Aorta (tissue), 5 donors: ENCODE results near the gene RPS6KA2. TPM values are rescaled to one million over a fixed set of nuclear protein-coding genes. Genes with fewer than 3 reads are reported as not detected.
A peak's percentile ranks its signal among the peaks of the same experiment; 100 is the strongest.

Experiments used
- ATAC-seq: fragments of 200-7000 bp; cut with Tn5 transposase; one replicate; pipeline ENCODE4 v1.9.1; 2022; ENCODE audit warnings: moderate library complexity; ENCODE audit not compliant: low FRiP score
- DNase-seq, 2 donors: peaks; one replicate each; pipeline ENCODE4 v3.0.0-alpha.2; 2020
- H3K27ac ChIP-seq, 2 donors: one replicate each; pipeline ENCODE4 v1.5.1; 2013; ENCODE audit warnings: low read length in 2 of 2, mild to moderate bottlenecking in 2 of 2, moderate library complexity in 2 of 2, control low read depth in 1 of 2, inconsistent platforms in 1 of 2, low read depth in 1 of 2
- H3K27me3 ChIP-seq, 2 donors: one replicate each; pipeline ENCODE4 v1.6.1; 2013; ENCODE audit warnings: control low read depth in 1 of 2, low read length in 1 of 2, mild to moderate bottlenecking in 1 of 2, moderate library complexity in 1 of 2; ENCODE audit not compliant: insufficient read depth in 2 of 2, control insufficient read depth in 1 of 2
- H3K36me3 ChIP-seq, 2 donors: one replicate each; pipeline ENCODE4 v1.6.1; 2013; ENCODE audit warnings: control low read depth in 1 of 2, low read length in 1 of 2, mild to moderate bottlenecking in 1 of 2; ENCODE audit not compliant: insufficient read depth in 2 of 2, control insufficient read depth in 1 of 2
- H3K4me1 ChIP-seq, 2 donors: one replicate each; pipeline ENCODE4 v1.6.1; 2013; ENCODE audit warnings: low read length in 2 of 2, control low read depth in 1 of 2, mild to moderate bottlenecking in 1 of 2, moderate library complexity in 1 of 2; ENCODE audit not compliant: insufficient read depth in 2 of 2, control insufficient read depth in 1 of 2
- H3K4me3 ChIP-seq, 2 donors: one replicate each; pipeline ENCODE4 v1.5.1; 2013; ENCODE audit warnings: low read length in 2 of 2, control low read depth in 1 of 2, mild to moderate bottlenecking in 1 of 2
- H3K9me3 ChIP-seq: one replicate; pipeline ENCODE4 v1.6.1; 2013; ENCODE audit warnings: mild to moderate bottlenecking, low read length; ENCODE audit not compliant: control insufficient read depth
- WGBS, 2 donors: extraction: QIAGEN DNeasy Blood & Tissue Kit; methylation state at CpG; one replicate each; pipeline ENCODE4 v1.1.7; 2013; 5-methylcytosine and 5-hydroxymethylcytosine counted together
- intact Hi-C, 2 donors: fragments of 100-400 bp; cut with DNase I; formaldehyde crosslinking; loops; one replicate each; pipeline versions ENCODE4 v1.14.2 to v1.15.0; 2022
- polyA plus RNA-seq, 2 donors: library from polyadenylated mRNA; stranded (reverse); fragments of 200-250 nt; gene quantifications; one replicate each; pipeline ENCODE4 v1.2.3, GENCODE V29; 2013
- total RNA-seq, 2 donors: library from RNA; stranded (reverse); fragmentation: NEBNext Ultra II Directional; extraction: Animal tissue kit (Norgen Biotek cat#: 25700); gene quantifications; one replicate each; pipeline ENCODE4 v1.2.1, GENCODE V29; 2021
- donor health status: healthy with polysubstance abuse.
- donor health status: Bipolar disorder and iron deficiency.
- donor health status: DM: no; HTN: no; CAD: no.
- donor health status: DM: no; HTN: no; CAD: no.
- donor health status: DM: yes; HTN: yes; CAD: no.

RPS6KA2 gene
- total and polyA plus RNA-seq, 4 donors, result 24.5 to 52.7 (median 37.3) TPM

GRCh38 chr6:166608774-166609173 lies 18.3 kb downstream of the RPS6KA2 start:
- DNase-seq (no peak), ATAC-seq (no peak)
- 78% methylated on average over 4 of the region's 4 CpGs for WGBS, 2 donors
- no peak overlapping the region for H3K4me3 ChIP-seq
- H3K27me3 ChIP-seq, result no peaks in the 10 kb centered on the region
- no peaks in the 10 kb centered on the region for H3K9me3 ChIP-seq
- H3K36me3 ChIP-seq, result peaks cover 0 to 1% of the 10 kb centered on the region in 2 donors
- no peak overlapping the region for H3K27ac ChIP-seq
- intact Hi-C loops, result no loop called here
- no peaks in the 10 kb centered on the region for H3K4me1 ChIP-seq

- intact Hi-C loops, result no loop called here
- H3K27me3 ChIP-seq, result no peaks in the 10 kb centered on the region
- 91 to 93% methylated on average over 6 of the region's 6 CpGs for WGBS, 2 donors
- ATAC-seq (no peak), DNase-seq (no peak)
- H3K36me3 ChIP-seq, result peaks cover 0 to 1% of the 10 kb centered on the region in 2 donors
- no peak overlapping the region for H3K27ac ChIP-seq
- no peak overlapping the region for H3K4me3 ChIP-seq
- H3K4me1 ChIP-seq, result no peaks in the 10 kb centered on the region
- no peaks in the 10 kb centered on the region for H3K9me3 ChIP-seq
Observed at GRCh38 chr6:166605752-166606151, 21.3 kb downstream of the RPS6KA2 start.

DNA sequence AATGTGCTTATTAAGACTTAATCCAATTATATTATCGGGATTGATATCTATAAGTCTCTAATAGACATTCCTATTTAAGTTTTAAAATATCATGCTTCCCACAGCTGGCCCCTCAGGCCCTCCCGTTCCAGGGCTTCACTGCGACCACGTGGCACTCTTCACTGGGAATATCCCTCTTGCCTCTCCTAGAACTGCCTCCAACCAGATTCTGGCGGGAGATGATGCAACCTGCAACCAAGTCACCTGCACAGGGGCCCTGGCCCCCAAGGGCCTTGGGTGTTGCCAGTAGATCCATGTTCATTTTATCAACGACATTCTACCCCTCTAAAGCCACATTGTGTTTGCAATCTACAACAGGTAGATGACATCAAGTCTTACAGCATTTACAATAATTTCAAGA lies 22.1 kb downstream of the RPS6KA2 start:
- no peaks in the 10 kb centered on the region for H3K4me1 ChIP-seq
- H3K36me3 ChIP-seq, result no peaks in the 10 kb centered on the region
- no peak overlapping the region for H3K4me3 ChIP-seq
- no peaks in the 10 kb centered on the region for H3K9me3 ChIP-seq
- no peak overlapping the region for H3K27ac ChIP-seq
- H3K27me3 ChIP-seq, result no peaks in the 10 kb centered on the region
- DNase-seq, result no peak
- ATAC-seq, result no peak
- intact Hi-C loops, result no loop called here
- WGBS, 2 donors, result 96% methylated on average over 6 of the region's 6 CpGs

- Histone ChIP-seq H3K27me3 (no peaks in the 10 kb centered on the region), H3K4me1 (no peaks in the 10 kb centered on the region), H3K4me3 (no peak overlapping the region), H3K27ac (no peak overlapping the region), H3K36me3 (no peaks in the 10 kb centered on the region), H3K9me3 (no peaks in the 10 kb centered on the region)
- no peak for ATAC-seq
- WGBS, 2 donors, result 96% methylated on average over 9 of the region's 9 CpGs
- intact Hi-C loops, result no loop called here
- no peak for DNase-seq
Observed at GRCh38 chr6:166604328-166604727, 22.7 kb downstream of the RPS6KA2 start.

DNA sequence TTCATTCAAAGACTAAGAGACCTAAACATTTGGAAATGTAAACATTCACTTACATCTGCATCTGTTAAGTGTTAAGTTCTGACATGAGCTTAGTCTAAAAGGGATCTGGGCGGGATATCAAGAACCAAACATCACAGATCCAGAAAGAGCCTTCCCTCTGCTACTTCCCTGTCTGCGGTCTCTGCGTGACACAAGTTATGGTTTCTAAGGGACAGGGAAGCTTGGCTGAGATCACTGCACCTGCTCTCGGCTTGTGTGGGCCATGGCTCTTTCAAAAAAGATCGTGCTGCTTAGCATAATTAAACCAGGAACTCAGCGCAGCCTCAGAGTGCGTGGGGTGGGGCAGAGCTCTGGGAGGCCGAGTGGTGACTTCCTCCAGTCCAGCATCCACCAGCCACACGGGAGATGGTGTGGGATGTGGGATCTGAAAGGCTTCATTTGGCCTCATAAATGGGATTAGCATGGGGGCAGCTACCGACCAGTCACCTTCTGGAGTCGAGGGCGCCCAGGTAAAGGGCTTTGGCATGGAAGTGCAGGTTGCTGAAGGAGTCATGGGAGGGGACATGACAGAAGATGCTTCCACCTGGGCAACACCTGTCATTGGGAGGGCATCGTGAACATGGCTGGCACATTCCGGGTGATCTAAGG lies 23.9 kb downstream of the RPS6KA2 start:
- no peaks in the 10 kb centered on the region for H3K4me1 ChIP-seq
- ATAC-seq, result no peak
- H3K36me3 ChIP-seq, result no peaks in the 10 kb centered on the region
- no peaks in the 10 kb centered on the region for H3K27me3 ChIP-seq
- 94 to 95% methylated on average over 14 of the region's 14 CpGs for WGBS, 2 donors
- no peaks in the 10 kb centered on the region for H3K9me3 ChIP-seq
- H3K4me3 ChIP-seq, result no peak overlapping the region
- intact Hi-C loops, result no loop called here
- no peak overlapping the region for H3K27ac ChIP-seq
- DNase-seq, result no peak

DNA sequence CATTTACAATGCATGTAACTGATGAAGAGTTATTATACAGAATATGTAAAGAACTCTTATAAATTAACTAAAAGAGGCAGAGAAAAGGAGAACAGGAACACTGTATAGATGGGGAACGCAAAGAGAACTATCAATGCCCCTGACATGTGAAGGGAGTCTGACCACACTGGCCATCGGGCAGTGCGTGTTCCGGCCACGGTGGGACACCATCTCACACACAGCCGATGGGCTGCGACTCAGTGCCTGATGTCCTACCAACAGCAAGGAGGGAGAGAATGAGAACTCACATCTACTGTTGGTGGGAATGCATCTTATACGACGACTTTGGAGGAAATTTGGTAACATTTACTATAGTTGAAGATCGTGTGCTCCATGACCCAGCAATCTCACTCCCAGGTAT lies 25.1 kb downstream of the RPS6KA2 start:
- H3K27ac ChIP-seq, result no peak overlapping the region
- intact Hi-C loops, result no loop called here
- no peak for ATAC-seq
- 96% methylated on average over 10 of the region's 10 CpGs for WGBS, 2 donors
- no peaks in the 10 kb centered on the region for H3K27me3 ChIP-seq
- H3K4me1 ChIP-seq, result no peaks in the 10 kb centered on the region
- no peak for DNase-seq
- H3K9me3 ChIP-seq, result no peaks in the 10 kb centered on the region
- H3K36me3 ChIP-seq, result no peaks in the 10 kb centered on the region
- H3K4me3 ChIP-seq, result no peak overlapping the region

DNA sequence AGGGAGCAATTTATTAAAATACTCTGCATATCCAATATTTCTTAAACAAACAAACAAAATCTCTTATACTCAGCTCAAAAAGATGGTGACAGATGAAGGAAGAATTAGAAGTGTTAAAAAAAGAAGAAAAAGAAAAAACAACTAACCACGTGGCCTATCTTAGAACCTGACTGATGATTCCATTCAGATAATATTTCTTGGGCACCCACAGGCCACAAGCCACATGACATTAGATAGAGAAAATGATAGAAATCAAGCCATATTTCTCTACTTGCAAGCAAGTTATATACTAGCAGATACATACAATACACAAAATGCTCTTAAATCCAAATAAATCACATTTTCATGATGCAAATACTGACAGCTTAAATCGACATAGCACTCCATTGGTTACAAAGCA lies 26.1 kb downstream of the RPS6KA2 start:
- intact Hi-C loops, result no loop called here
- ATAC-seq (no peak), DNase-seq (no peak)
- Histone ChIP-seq H3K9me3 (no peaks in the 10 kb centered on the region), H3K27me3 (no peaks in the 10 kb centered on the region), H3K4me3 (no peak overlapping the region), H3K4me1 (no peaks in the 10 kb centered on the region), H3K36me3 (no peaks in the 10 kb centered on the region), H3K27ac (no peak overlapping the region)
- WGBS, 2 donors, result 55 to 61% methylated on average over 2 of the region's 2 CpGs

- H3K27me3 ChIP-seq, result no peaks in the 10 kb centered on the region
- H3K27ac ChIP-seq, result no peak overlapping the region
- no peak overlapping the region for H3K4me3 ChIP-seq
- H3K4me1 ChIP-seq, result no peaks in the 10 kb centered on the region
- DNase-seq, result no peak
- intact Hi-C loops, result loop anchor here in 1 of 2 donors (5.0 kb wide), 1 partner anchor 42 kb away; no protein-coding TSS in a partner anchor
- no peaks in the 10 kb centered on the region for H3K36me3 ChIP-seq
- H3K9me3 ChIP-seq, result no peaks in the 10 kb centered on the region
- 93 to 98% methylated on average over 5 of the region's 5 CpGs for WGBS, 2 donors
- no peak for ATAC-seq
Observed at GRCh38 chr6:166599205-166599604, 27.8 kb downstream of the RPS6KA2 start.

GRCh38 chr6:166598441-166599138 lies 28.5 kb downstream of the RPS6KA2 start:
- intact Hi-C loops, result loop anchor here in 1 of 2 donors (5.0 kb wide), 1 partner anchor 41 kb away; no protein-coding TSS in a partner anchor
- no peaks in the 10 kb centered on the region for H3K36me3 ChIP-seq
- no peak overlapping the region for H3K4me3 ChIP-seq
- no peaks in the 10 kb centered on the region for H3K4me1 ChIP-seq
- H3K9me3 ChIP-seq, result no peaks in the 10 kb centered on the region
- WGBS, 2 donors, result 51 to 56% methylated on average over 11 of the region's 11 CpGs
- peak; percentile 78 for ATAC-seq
- no peaks in the 10 kb centered on the region for H3K27me3 ChIP-seq
- peak in 1 of 2 donors; percentile 81 for DNase-seq
- peak overlapping the region in 1 of 2 donors; percentile 58 for H3K27ac ChIP-seq
